Retina (tissue), 1 donor: ENCODE data around the gene OXT.
"Not testable (repeated sequence)": the region's sequence is repeated elsewhere in the genome, so short reads cannot be mapped to it uniquely, and the experiment has no call there.

ENCODE experiments used
- DNase-seq: peaks from one replicate; pipeline ENCODE4 v3.0.0-alpha.2; 2016

OXT gene

DNA sequence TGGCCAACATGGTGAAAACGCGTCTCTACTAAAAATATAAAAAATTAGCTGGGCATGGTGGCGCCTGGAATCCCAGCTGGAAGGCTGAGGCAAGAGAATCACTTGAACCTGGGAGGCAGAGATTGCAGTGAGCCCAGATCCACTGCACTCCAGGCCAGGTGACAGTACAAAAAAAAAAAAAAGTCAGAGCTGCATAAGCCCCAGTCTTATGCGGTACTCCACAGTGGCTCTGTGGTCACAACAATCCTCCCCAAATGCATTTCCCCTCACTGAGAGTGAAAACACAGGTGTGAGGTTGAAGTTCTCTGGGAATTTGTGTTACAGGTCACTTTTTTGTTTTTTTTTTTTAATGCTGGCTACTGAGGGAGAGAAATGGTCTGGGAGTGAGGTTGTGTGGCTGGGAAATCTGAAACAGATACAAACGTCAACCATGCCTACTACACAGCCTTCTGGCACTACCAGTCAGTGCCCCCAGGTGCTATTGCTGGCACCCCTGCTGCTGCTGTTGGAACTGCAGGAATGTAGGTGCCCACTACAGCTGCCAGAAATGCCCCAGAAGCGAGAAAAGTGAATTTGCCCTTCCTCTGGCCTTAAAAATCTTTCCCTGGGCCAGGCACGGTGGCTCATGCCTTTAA lies 19.9 kb upstream of the OXT start:
- DNase-seq, result no peak

DNA sequence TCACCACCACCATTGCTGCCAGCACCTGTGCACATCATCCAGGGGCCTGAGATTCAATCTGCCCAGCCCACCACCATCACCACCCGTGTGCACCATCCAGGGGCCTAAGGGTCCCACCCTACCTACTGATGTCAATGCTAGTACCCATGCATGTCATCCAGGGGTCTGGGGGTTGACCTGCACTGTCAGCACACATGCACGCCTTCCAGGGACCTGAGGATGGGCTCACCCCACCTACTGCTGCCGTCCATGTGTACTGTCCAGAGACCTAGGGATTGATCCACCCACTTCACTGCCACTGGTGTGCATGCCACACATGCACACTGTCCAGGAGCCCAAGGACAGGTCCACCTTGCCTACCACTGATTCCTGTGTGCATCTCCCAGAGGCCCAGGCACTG lies 11.9 kb upstream of the OXT start:
- DNase-seq, result no peak

DNA sequence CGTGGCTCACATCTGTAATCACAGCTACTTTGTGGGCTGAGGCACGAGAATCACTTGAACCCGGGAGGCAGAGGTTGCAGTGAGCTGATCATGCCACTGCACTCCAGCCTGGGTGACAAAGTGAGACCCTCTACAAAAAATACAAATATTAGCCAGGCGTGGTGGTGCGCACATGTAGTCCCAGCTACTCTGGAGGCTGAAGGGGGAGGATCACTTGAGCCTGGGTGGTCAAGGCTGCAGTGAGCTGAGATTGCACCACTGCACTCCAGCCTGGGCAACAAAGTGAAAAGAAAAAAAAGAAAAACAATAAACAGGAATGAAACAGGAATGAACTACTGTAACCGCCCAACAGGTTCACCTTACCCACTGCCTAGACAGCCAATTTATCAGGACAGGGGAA lies 7.3 kb upstream of the OXT start:
- not testable (repeated sequence) for DNase-seq

DNA sequence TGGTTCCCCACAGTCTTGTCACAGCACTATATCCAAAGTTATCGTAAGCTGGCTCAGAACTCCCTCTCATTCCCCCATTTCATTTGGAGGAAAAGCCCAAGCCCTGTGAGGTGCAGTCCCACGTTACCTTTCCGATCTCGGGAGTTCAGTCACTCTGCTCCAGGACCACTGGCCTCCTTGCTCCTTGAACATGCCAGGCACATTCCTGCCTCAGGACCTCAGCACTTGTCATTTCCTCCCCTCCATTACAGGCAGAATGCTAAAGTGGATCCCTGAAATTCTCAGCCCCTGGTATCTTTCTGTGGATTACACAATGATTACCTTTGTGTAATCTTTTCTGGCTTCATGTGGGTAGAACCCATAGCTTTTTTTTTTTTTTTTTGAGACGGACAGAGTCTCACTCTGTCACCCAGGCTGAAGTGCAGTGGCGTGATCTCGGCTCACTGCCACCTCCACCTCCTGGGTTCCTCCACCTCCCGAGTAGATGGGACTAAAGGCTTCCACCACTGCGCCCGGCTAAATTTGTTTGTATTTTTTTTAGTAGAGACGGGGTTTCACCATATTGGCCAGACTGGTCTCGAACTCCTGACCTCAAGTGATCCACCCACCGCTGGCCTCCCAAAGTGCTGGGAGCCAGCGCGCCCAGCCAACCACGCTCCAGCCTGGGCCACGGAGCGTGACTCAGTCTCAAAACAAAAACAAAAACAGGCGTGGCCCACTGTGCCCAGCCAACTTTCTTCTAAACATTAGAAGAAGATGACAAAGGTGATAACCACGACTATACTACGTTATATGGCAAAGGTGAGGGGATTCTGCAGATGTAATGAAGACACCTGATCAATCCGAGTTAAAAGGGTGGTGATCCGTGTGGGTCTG lies 4.0 kb upstream of the OXT start:
- no peak for DNase-seq

DNA sequence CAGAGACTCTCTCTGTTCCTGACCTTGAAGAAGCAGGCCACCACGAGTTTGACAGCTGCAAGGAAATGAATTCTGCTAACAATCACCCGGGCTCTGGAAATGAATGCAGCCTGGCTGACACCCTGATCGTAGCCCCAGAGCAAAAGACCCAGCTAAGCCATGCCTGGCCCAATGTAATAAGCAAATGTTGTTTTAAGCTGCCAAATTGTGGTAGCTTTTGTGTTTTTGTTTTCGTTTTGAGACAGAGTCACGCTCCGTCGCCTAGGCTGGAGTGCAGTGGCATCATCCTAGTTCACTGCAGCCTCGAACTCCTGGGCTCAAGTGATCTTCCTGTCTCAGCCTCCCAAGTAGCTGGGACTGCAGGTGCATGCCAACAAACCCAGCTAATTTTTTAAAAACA lies 3.3 kb upstream of the OXT start:
- DNase-seq, result no peak

DNA sequence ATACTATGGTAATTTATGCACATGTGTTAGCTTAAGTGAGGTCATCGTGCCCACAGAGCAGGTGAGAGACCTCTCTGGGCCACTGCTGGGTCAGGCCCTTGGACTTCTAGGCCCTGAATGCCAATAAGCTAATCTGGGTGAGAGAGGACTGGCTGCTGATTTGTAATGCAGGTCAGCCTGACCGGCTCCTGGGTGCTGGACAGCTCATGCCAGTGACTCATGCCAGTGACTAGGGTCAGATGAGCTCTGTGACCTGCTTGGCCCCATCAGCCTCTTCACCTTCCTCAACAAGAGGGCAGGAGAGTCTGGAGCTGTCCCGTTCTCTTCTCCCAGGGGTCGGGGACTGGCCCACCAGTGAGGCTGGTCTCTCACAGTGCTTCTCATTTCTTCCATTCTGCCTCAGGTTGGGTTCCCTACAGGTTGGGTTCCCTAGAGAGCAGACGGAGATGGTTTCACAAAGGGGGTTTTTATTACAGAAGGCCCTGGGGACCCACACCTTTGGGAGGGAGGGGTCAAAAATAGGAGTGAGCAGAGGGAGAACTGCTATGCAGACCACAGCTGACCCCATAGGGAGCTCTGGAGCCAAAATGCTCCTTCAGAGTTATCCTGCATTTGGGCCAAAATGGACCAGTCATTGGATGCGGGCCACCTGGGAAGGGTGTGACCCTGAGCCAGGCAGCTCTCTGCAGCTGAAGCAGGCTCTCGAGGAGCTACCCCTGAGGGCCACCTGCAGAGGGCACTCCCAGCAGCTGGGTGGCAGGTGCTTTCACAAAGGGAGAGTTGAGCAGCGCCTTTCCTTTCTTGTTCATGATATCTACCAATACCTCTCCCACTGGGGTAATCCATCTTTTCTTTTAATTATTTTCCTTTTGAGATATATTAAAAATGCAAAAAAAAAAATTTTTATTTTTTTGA lies 2.2 kb upstream of the OXT start:
- DNase-seq, result no peak

DNA sequence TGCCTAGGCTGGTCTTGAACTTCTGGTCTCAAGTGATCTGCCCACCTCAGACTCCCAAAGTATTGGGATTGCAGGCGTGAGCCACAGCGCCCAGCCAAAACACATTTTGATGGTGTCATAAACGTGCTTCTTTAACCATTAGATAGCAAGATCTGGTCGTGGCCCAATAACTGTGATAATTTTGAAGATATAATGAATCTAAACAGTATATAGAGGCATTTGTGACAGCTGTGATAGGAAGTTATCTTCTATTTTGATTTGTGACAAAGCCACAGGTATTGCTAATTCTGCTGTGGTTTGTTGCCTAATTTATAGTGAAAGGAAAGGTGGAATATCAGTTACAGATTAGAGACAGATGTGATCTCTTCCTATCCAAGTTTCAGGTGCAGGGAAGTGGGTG lies 695 bp upstream of the OXT start:
- DNase-seq, result no peak

DNA sequence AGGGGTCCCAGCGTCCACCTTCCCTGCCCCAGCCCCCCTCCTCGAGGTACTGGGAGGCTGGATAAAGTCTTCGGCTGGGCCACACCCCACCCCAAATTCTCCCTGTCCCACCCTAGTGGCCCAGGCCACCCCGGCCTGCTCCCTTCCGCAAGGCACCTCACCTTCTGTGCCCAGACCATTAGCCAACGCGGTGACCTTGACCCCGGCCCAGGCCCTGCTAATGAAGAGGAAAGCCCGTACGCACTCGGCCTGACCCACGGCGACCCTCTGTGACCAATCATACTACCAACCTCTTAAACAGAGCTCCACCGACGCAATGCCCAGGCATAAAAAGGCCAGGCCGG lies 182 bp upstream of the OXT start:
- DNase-seq, result no peak

DNA sequence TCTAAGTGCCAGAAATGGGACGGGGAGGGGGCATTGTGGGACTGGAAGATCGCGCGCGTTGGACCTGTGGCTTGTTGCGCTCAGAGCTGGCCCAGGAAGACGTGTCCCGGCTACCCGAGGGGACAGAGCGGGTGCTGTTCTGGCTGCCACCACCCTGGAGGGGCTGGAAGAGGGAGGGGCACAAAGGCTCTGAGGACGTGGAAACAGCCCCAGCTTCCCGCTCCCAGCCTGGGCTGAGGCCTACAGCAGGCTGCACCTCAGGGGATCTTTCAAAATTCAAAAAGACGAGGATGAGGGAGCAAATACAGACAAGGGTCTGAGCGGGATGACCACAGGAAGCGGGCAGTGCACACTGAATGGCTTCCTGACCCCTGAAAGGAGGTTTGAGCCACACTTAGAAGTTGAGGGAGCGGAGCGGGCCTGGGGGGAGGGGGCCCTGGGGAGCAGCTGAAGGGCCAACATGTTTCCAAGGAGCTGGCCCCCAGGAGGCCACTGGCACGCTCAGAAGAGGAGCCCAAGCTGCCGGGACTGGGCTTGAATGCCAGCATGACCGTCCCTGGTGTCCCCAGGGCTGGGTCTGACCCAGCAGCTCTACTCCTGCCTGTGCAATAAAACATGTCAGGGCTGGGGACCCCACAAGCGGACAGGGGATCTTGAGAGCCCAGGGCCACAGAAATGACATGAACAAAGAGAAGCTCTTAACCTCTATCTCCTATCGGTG lies 1.3 kb downstream of the OXT start:
- peak; percentile 39 for DNase-seq

DNA sequence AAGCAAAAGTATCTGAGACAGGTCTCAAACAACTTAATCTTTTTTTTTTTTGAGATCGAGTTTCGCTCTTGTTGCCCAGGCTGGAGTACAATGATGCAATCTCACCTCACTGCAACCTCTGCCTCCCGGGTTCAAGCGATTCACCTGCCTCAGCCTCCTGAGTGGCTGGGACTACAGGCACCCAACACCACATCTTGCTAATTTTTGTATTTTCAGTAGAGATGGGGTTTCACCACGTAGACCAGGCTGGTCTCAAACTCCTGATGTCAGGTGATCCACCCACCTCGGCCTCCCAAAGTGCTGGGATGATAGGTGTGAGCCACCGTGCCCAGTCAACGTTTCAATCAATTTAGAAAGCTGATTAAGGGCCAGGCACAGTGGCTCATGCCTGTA lies 1.8 kb downstream of the OXT start:
- not testable (repeated sequence) for DNase-seq

DNA sequence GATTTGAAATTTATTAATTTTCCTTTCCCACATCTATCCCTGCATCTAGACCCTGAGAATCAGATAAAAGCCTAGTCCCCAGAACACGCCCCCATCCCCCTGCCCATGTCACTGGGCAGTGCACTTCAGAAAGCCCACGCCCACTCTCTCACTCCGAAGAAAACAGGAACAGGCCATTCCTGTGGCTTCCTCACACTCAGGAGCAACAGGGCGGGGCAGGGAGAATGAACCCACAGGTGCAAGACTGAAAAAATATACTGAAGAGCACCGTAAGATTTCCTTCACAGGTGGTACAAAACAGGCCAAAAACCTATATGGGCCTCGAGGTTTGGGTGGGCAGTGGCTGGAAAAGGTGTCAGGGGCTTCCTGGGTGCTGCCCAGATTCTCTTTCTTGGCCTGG lies 3.4 kb downstream of the OXT start:
- DNase-seq, result no peak

DNA sequence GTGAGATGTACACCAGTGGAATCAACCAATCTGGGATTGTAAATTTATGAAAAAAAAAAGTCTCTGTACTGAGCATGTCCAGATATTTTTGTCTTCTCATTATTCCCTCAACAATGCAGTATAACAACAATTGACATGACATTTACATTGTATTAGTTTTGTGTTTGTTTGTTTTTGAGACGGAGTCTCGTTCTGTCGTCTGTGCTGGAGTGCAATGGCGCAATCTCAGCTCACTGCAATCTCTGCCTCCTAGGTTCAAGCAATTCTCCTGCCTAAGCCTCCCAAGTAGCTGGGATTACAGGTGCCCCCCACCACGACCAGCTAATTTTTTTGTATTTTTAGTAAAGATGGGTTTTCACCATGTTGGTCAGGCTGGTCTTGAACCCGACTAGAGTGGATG lies 3.9 kb downstream of the OXT start:
- not testable (repeated sequence) for DNase-seq

DNA sequence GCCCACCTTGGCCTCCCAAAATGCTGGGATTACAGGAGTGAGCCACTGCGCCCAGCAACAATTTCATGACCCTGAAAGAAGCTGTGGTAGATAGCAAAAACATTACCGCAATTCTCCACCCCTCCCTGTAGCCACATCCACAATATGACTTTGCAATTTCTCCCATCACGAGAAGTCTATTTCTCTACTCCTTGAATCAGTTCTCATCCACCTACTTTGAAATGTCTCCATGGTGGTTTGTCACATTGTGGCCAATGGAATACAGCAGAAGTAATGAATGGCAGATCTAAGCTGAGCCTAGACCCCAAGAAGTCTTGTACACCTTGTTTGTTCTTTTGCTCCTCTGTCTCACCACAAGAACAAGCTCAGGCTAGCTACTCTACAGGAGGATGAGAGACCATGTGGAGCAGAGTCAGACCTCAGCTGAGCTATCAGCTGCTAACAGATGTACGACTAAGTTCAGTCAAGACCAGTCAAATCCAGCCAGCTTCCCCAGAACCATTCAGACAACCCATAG lies 6.3 kb downstream of the OXT start:
- DNase-seq, result no peak

DNA sequence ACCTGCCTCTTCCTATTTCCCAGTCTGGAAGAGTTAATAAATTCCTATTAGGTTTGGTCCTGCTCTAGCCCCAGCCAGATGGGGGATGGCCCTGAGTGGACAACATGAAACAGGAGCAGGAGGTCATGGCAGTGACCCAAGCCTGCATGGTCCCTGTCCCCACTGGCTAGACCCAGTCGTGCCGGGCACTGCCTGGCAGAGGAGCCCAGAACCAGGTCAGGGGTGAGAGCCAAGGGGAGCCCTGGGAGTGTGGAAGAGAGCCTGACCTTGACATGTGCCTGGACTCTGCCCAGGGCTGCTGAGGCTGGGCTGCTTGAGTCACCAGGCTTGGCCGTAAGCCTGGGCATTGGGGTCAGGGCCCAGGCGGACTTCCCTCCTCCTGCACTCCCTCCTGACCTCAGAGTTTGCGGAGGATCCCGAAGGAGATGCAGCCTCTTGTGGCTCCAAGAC lies 9.5 kb downstream of the OXT start:
- DNase-seq, result no peak

DNA sequence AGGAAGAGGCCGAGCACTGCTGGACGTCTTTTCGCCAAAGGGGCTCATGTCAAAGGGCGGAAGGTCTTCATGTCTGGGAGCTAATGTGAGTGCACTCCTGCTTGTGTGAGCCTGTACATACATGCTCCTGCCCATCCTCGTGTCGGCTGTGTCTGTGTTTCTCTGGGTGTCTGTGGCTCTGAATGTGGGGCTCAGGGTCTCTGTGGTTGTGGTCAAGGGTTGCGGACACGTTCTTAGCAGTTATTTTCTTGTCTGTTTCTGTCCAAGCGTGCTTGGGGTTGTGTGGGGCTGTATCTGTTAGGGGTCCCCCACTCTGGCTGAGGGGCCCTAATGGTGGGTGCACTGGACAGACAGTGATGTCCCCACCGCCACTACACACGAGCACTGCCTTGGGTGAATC lies 10.2 kb downstream of the OXT start:
- no peak for DNase-seq

DNA sequence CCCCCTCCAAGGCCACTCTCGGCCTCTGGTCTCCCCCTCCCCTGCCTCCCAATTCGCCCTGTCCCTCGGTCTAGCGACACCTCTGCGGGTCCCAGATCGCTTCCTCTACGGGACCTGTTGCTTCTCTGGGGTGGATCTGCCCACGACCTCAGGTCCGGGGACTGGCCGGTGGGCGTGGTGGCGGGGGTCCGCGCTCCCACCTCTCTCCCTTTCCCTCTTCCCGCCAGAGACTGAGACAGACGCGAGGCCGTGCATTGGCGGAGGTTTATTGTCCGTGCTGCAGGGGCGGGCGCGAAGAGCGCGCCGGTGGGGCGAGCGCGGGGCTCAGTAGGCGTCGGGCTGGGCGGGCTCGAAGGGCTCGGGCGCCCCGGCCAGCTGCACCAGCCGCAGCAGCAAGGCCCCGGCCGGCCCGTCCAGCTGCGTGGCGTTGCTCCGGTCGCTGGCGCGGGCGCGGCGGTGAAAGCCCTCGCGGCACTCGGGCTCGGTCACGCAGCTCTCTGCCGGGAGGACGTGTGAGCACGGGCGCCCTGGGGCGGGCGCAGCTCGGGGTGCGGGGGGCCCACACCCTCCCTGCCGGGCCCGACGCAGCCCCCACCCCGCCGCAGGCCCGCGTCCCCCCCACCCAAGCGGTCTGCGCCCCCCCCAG lies 11.0 kb downstream of the OXT start:
- DNase-seq, result peak; percentile 41

DNA sequence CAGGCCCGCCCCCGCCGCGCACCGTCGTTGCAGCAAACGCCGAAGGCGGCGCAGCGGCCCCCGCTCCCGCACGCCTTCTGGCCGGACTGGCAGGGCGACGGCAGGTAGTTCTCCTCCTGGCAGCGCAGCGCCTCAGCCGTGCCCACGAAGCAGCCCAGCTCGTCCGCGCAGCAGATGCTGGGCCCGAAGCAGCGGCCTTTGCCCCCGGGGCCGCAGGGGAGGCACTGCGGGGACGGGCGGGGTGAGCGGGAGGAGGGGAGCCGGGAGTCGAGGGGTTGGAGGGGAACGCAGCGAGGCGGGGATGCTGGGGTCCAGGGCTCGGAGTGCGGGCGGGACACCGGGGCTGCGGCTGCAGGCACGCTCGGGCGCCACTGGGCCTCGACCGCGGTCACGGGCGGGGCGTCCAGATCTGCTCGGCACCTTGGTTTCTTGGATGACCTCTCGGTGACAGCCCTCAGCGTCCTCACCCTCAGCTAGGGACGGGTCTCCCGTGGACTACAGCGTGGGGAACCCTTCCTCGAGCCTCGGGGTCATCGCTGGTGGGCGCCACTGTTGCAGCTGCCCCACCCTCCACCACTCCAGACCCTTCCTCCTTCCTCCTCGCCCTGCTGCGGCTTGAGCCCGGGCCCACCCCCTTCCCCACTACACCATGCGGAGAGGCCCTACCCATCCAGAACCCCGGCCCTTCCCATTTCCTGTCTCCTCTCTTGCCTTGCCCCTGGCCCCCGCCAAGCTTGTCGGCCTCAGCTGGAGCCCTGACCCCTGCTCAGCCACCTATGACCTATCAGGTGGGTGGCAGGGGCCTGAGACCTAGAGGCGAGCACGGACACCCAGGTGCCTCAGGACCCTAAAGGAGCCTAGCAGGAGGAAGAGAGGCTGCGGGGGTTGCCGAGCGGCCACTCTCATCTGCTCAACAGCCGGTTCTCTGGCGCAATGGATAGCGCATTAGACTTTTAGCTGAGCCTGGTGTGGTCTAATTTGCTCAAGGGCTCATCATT lies 11.8 kb downstream of the OXT start:
- DNase-seq, result no peak

DNA sequence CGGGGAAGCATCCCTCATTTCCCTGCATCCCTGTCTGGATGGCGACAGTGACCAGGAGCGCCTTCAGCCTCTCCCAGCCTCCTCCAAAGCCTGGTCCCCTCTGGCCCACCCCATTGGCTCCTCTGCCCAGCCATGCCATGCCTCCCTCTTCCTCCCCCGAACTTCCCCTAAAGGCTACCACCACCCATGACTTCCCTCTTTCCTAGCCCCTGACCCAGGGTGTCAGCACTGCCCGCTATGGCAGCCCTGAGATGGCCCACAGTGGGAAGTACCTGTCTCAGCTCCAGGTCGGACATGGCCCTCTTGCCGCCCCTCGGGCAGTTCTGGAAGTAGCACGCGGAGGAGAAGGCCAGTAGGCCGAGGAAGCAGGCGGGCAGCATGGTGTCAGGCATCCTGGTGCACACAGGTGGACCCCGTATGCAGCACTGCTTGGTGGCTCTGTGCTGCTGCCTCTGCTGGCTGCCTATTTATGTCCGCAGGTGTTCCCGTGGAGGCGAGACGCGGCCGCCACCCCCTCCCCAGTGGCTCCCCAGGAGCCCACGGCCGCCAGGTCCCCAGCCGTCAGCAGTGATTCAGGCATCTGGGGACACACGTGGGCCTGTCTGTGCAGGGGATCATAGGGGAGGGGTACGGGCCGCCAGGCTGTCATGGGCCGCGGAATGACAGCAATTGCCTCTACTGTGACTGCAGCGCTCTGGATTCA lies 13.0 kb downstream of the OXT start, which contains the start of gene AVP:
Gene AVP, minus strand, starts transcription at position 442 of the 703 bp plus-strand sequence. Its CDS starts 50 bp downstream, at position 392.
- no peak for DNase-seq

DNA sequence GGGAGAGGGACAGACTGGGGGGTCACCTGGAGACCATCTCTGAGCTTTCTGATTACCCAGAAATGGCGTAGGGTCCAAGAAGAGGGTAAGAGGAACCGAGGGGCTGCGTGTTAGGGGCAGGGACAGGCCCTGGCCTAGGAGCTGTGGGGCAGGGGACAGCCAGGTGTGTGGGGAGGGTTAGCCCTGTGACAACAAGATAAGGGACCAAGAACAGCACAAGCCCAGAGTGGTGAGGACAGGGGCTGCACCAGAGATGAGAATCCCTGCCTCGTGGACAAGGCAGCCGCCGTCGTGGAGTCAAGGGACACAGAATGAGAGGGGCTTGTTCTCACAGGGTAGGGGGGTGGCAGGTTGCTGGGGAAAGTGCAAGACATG lies 13.6 kb downstream of the OXT start:
- DNase-seq, result no peak

DNA sequence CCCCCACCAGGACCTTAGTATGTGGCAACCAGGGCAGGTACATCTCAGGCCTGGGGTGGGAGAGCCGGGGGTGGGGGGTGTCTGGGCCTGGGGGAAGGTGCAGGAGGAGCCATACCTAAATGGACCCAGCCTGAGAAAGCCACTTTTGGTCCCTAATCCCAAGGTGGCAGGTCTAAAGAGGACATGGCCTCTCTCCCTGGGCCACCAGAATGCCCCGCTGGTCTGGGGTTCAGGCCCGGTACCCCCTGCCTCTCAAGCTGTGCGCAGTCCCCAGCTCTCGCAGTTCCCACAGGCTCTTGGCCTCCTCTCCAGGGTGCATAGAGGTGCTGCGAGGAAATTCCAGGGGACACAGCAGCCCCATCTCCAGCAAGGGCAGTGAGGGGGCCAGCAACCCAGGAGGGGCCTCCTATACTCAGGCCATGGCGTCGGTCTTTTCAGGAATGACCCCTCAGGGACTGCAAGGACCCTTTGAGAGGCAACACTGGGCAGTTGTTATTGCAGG lies 14.2 kb downstream of the OXT start:
- no peak for DNase-seq
